Cerebellar nuclear complex (tissue), 1 donor: ENCODE results near the gene FN3K.
A peak's percentile ranks its signal among the peaks of the same experiment; 100 is the strongest.
"Not testable (repeated sequence)": the region's sequence is repeated elsewhere in the genome, so short reads cannot be mapped to it uniquely, and the experiment has no call there.

Source experiments
- DNase-seq, 2 experiments: peaks; one replicate each; lab custom pipeline; 2025; lab: John Stamatoyannopoulos, UW

The FN3K gene

DNA sequence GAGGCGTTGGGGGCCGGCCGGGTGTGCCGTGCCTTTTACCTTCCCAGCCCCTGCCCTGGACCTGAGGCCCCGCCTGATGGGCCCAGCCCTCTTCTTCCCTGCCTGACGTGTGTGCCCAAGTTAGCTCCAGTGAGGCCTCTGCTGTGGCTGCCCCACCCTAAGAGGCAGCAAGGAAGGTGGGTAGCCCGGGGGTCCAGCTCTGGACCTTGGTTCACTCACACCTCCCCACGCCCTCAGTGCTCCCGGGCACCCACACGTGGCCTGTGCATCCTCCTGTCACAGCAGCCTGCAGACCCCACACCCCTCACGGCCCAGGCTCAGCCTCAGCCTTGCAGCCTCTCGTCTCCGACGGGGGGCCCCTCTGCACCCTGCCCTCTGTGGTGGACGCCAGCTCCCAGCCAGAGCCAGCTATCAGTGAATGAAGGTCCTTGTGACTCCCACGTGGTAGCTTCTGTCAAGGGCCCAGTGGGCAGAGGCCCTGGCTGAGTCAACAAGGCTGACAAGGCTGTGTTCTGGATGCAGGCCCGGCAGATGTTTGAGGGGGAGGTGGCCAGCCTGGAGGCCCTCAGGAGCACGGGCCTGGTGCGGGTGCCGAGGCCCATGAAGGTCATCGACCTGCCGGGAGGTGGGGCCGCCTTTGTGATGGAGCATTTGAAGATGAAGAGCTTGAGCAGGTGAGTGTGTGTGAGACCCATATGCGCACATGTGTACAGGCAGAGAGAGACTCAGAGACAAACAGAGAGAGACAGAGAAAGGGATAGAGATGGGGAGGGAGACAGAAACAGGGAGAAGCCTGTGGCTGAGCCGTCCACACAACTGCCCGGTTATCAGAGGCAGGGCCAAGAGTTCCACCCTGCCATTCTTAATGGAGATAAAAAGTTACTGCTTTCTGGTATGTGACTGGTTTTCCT, 2.8 kb downstream of the FN3K start:
- DNase-seq, result no peak

- DNase-seq, result no peak
Measured at GRCh38 chr17:82740906-82741759, 5.7 kb downstream of the FN3K start.

DNA sequence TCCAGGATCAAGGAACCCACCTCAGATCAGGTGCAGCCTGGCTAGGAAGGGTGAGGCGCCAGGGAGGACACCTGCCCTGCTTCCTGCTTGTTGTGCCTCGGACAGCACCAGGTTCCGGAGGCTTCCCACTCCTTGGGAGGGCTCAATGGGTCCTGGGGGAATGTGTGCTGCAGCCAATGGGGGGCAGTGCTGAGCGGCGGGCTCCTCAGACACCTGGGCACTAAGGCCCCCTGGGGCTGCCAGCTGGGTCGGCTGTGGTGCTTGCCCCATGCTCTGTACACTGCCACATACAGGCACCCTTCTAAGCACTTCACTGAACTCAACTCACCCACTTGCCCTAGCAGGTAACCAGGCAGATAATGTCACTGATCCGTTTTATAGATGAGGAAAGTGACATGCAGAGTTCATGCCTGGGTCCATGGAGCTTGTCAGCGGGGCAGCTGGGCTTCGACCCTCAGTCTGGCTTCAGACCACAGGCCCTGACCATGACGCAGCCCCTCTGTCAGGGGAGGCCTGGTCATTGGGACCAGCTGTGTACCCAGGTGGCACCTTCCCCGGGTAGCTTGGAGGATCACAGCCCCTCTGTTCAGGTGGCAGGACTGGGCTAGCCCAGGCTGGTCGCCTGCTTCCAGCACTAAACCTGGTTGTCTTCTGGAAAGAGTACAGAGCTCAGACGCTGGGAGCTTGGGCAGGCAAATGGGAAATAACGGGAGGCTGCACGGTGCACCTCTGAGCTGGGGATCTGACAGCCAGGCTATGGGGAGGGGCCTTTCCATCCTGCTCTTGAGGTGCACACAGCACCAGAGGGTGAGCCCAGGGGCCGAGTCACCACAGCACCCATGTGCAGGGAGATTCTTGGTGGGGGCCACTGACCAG, 8.2 kb downstream of the FN3K start:
- no peak for DNase-seq

- DNase-seq, result not testable (repeated sequence)
Measured at GRCh38 chr17:82744736-82745135, 9.3 kb downstream of the FN3K start.

DNA sequence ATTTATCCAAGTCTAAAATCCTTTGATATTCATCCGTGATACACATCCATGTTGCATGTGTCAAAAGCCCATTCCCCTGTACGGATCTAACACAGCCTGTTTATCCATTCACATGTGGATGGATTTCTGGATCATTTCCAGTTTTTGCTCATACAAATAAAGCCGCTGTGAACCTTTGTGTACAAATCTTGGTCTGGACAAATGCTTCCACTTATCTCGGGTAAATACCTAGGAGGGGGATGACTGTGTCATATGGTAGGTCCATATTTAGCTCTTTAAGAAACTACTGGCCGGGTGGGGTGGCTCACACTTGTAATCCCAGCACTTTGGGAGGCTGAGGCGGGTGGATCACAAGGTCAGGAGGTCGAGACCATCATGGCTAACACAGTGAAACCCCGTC, 10.1 kb downstream of the FN3K start:
- no peak for DNase-seq

DNA sequence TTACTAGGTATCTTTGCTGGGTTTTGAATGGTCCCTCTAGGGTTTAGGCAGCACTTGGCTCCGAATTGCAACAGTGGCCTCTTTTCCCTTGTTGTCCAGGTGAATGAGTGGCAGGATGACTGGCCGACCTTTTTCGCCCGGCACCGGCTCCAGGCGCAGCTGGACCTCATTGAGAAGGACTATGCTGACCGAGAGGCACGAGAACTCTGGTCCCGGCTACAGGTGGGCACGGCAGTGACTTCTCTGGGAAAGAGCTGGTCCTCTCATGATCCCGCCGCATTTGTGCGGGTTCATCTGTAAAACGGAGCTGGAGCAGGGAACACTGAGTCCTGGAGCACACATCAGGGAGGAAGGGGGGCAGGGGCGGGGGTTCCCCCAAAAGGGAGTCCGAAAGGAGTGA, 13.3 kb downstream of the FN3K start:
- DNase-seq, result no peak

- DNase-seq, result no peak
Measured at GRCh38 chr17:82750241-82750908, 15.0 kb downstream of the FN3K start.

- DNase-seq, result no peak
Measured at GRCh38 chr17:82751171-82751570, 15.8 kb downstream of the FN3K start.

- peak; percentile 64 to 67 for DNase-seq
Measured at GRCh38 chr17:82751571-82752370, 16.4 kb downstream of the FN3K start, which contains the start of gene TBCD. TBCD (plus strand) TSS chr17:82752065; CDS start chr17:82752194, 129 bp downstream.

DNA sequence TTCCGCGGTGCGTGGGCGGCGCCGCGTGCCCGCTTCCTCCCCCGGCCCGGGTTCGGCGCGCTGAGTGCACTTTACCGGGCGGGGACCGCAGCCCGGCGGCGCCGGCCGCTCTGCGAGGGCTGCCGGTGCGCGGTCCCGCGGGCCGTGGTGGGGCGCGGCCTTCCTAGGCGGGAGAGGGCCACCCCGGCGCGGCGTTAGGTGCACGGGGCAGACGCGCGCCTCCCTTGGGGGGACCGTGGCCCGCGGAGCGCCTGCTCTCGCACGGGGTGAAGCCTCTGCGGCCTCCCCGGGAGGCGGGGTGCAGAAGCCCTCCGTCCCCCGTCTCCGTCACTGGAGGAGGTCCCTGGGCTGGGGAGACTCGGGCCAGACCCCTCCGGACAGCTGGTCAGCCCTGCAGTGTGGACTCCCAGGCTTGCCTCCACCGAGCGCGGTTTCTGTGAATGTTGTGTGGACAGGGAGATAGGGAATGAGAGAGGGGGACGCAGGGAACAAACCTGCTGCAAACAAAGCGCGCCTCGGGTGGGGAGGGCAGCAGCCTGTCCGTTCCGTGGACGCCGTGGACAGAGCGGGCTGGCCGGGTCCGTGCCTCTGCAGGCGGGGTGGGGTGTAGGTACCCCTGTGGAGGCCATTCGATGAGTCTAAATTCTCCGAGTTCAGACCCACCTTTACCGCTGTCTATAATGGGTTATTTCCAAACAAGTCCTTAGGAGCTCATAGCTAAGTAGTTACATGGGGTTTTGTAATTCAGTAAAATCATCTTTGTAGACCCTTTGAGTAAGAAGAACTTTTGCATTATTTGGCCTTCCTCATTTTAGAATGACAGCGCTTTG, 17.2 kb downstream of the FN3K start:
- no peak for DNase-seq

GRCh38 chr17:82753201-82753464, 17.7 kb downstream of the FN3K start:
- no peak for DNase-seq

GRCh38 chr17:82754297-82755208, 19.1 kb downstream of the FN3K start:
- DNase-seq, result no peak

DNA sequence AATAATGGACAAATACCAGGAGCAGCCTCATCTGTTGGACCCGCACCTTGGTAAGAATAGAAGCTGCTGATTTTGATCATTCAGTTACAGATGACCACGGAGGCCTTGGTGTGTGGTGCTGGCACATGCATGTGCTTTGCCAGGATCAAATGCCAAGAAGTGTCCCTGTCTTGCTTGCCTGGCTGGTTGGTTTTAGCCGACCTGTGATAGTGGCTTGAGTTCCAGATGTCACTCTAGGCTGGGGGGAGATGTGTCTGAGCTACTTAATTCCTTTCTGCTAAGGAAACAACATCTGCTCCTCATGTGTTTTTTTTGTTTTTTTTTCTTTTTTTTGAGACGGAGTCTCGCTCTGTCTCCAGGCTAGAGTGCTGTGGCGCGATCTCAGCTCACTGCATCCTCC, 20.8 kb downstream of the FN3K start:
- no peak for DNase-seq

- no peak for DNase-seq
Measured at GRCh38 chr17:82765371-82765770, 30.0 kb downstream of the FN3K start.

DNA sequence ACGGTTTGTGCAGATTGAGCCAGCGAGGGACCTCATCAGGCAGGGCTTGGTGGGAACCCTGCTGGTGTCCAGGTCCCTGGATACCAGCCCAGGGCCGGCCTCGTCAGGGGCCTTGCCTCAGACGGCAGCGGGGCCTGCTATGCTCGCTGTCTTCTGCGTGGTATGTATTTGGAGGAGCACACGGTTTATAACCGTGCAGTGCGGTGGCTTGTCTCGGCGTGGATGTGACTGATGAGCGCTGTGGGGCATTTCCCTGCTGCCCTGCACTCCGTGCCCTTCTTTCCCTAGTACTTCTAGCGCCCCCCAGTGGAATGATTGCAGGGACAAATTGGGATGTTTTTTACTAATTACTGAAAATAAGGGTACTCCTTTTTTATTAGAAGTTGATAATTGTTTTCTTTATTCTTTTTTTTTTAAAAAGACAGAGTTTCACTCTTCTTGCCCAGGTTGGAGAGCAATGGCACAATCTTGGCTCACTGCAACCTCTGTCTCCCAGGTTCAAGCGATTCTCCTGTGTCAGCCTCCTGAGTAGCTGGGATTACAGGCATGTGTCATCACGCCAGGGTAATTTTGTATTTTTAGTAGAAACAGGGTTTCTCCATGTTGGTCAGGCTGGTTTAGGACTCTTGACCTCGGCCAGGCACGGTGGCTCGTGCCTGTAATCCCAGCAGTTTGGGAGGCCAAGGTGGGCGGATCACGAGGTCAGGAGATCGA, 31.8 kb downstream of the FN3K start:
- no peak for DNase-seq

DNA sequence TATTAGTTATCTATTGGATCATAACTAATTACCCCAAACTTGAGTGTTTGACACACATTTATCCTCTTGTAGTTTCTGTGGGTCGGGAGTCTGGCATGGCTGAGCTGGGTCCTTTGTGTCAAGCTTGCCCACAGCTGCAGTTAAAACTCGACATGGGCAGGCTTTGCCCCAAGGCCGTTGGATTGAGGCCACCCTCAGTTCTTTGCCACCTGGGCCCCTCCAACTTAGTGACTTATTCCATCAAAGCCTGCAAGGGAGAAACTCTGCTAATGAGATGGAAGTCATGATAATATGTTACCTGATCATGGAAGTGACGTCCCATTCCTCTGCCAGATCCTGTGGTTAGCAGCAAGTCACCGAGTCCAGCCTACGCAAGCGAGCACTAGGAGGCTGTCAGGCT, 33.6 kb downstream of the FN3K start:
- DNase-seq, result no peak

GRCh38 chr17:82772026-82772425, 36.6 kb downstream of the FN3K start:
- no peak for DNase-seq

- not testable (repeated sequence) for DNase-seq
Measured at GRCh38 chr17:82774456-82774855, 39.0 kb downstream of the FN3K start.
